ENCODE results near the gene FOXD2. TPM values are rescaled to one million over a fixed set of nuclear protein-coding genes. Genes with fewer than 3 reads are reported as not detected.
"Not testable (repeated sequence)": the region's sequence is repeated elsewhere in the genome, so short reads cannot be mapped to it uniquely, and the experiment has no call there.

Gene FOXD2
- polyA plus RNA-seq, 2 donors, result 0.01 TPM; not detected in 1

GRCh38 chr1:47457547-47457946 is 19.7 kb downstream of the FOXD2 start:
- not testable (repeated sequence) for H3K27ac ChIP-seq (ENCODE audit: low read depth in 2 of 2, low read length in 1 of 2); H3K27me3 ChIP-seq (ENCODE audit: control insufficient read depth in 1 of 2, insufficient read depth in 2 of 2, low read length in 2 of 2); H3K4me3 ChIP-seq (ENCODE audit: low read depth in 1 of 2, low read length in 2 of 2); H3K9me3 ChIP-seq (ENCODE audit: control insufficient read depth in 2 of 2, insufficient read depth in 1 of 2, low read depth in 1 of 2, low read length in 1 of 2); H3K4me1 ChIP-seq (ENCODE audit: control insufficient read depth in 2 of 2, insufficient read depth in 2 of 2, low read length in 1 of 2); H3K36me3 ChIP-seq (ENCODE audit: control insufficient read depth in 2 of 2, insufficient read depth in 2 of 2, low read length in 1 of 2)
- WGBS, 2 donors, result 87 to 92% methylated on average over 13 to 16 of the region's 16 CpGs

- H3K4me1 ChIP-seq (ENCODE audit: control insufficient read depth in 2 of 2, insufficient read depth in 2 of 2, low read length in 1 of 2), result no peaks in the 10 kb centered on the region
- no peaks in the 10 kb centered on the region for H3K36me3 ChIP-seq (ENCODE audit: control insufficient read depth in 2 of 2, insufficient read depth in 2 of 2, low read length in 1 of 2)
- H3K9me3 ChIP-seq (ENCODE audit: control insufficient read depth in 2 of 2, insufficient read depth in 1 of 2, low read depth in 1 of 2, low read length in 1 of 2), result no peaks in the 10 kb centered on the region
- H3K27ac ChIP-seq (ENCODE audit: low read depth in 2 of 2, low read length in 1 of 2), result no peak overlapping the region
- H3K27me3 ChIP-seq (ENCODE audit: control insufficient read depth in 1 of 2, insufficient read depth in 2 of 2, low read length in 2 of 2), result peaks cover 2 to 4% of the 10 kb centered on the region in 2 donors
- H3K4me3 ChIP-seq (ENCODE audit: low read depth in 1 of 2, low read length in 2 of 2), result no peak overlapping the region
- 37 to 38% methylated on average over 11 of the region's 11 CpGs for WGBS, 2 donors
These were observed 21.5 kb downstream of the FOXD2 start for GRCh38 chr1:47459253-47459788.

GRCh38 chr1:47460040-47460439 is 22.2 kb downstream of the FOXD2 start:
- Histone ChIP-seq H3K27ac (ENCODE audit: low read depth in 2 of 2, low read length in 1 of 2) (no peak overlapping the region), H3K4me3 (ENCODE audit: low read depth in 1 of 2, low read length in 2 of 2) (no peak overlapping the region), H3K36me3 (ENCODE audit: control insufficient read depth in 2 of 2, insufficient read depth in 2 of 2, low read length in 1 of 2) (no peaks in the 10 kb centered on the region), H3K9me3 (ENCODE audit: control insufficient read depth in 2 of 2, insufficient read depth in 1 of 2, low read depth in 1 of 2, low read length in 1 of 2) (no peaks in the 10 kb centered on the region), H3K4me1 (ENCODE audit: control insufficient read depth in 2 of 2, insufficient read depth in 2 of 2, low read length in 1 of 2) (no peaks in the 10 kb centered on the region), H3K27me3 (ENCODE audit: control insufficient read depth in 1 of 2, insufficient read depth in 2 of 2, low read length in 2 of 2) (peaks cover 2 to 4% of the 10 kb centered on the region in 2 donors)
- 15 to 21% methylated on average over 5 of the region's 5 CpGs for WGBS, 2 donors

- Histone ChIP-seq H3K4me1 (ENCODE audit: control insufficient read depth in 2 of 2, insufficient read depth in 2 of 2, low read length in 1 of 2) (no peaks in the 10 kb centered on the region), H3K9me3 (ENCODE audit: control insufficient read depth in 2 of 2, insufficient read depth in 1 of 2, low read depth in 1 of 2, low read length in 1 of 2) (no peaks in the 10 kb centered on the region), H3K4me3 (ENCODE audit: low read depth in 1 of 2, low read length in 2 of 2) (no peak overlapping the region), H3K27me3 (ENCODE audit: control insufficient read depth in 1 of 2, insufficient read depth in 2 of 2, low read length in 2 of 2) (peaks cover 2 to 4% of the 10 kb centered on the region in 2 donors), H3K36me3 (ENCODE audit: control insufficient read depth in 2 of 2, insufficient read depth in 2 of 2, low read length in 1 of 2) (no peaks in the 10 kb centered on the region), H3K27ac (ENCODE audit: low read depth in 2 of 2, low read length in 1 of 2) (no peak overlapping the region)
These were observed 22.6 kb downstream of the FOXD2 start for GRCh38 chr1:47460456-47460855.

- Histone ChIP-seq H3K4me3 (ENCODE audit: low read depth in 1 of 2, low read length in 2 of 2) (no peak overlapping the region), H3K27me3 (ENCODE audit: control insufficient read depth in 1 of 2, insufficient read depth in 2 of 2, low read length in 2 of 2) (peaks cover 3 to 4% of the 10 kb centered on the region in 2 donors), H3K36me3 (ENCODE audit: control insufficient read depth in 2 of 2, insufficient read depth in 2 of 2, low read length in 1 of 2) (no peaks in the 10 kb centered on the region), H3K4me1 (ENCODE audit: control insufficient read depth in 2 of 2, insufficient read depth in 2 of 2, low read length in 1 of 2) (no peaks in the 10 kb centered on the region), H3K27ac (ENCODE audit: low read depth in 2 of 2, low read length in 1 of 2) (no peak overlapping the region), H3K9me3 (ENCODE audit: control insufficient read depth in 2 of 2, insufficient read depth in 1 of 2, low read depth in 1 of 2, low read length in 1 of 2) (peaks cover 0 to 3% of the 10 kb centered on the region in 2 donors)
- WGBS, 2 donors, result 45 to 46% methylated on average over 3 of the region's 3 CpGs
These were observed 27.8 kb downstream of the FOXD2 start for GRCh38 chr1:47465605-47466004.

- Histone ChIP-seq H3K9me3 (ENCODE audit: control insufficient read depth in 2 of 2, insufficient read depth in 1 of 2, low read depth in 1 of 2, low read length in 1 of 2) (peaks cover 0 to 3% of the 10 kb centered on the region in 2 donors), H3K4me3 (ENCODE audit: low read depth in 1 of 2, low read length in 2 of 2) (no peak overlapping the region), H3K36me3 (ENCODE audit: control insufficient read depth in 2 of 2, insufficient read depth in 2 of 2, low read length in 1 of 2) (no peaks in the 10 kb centered on the region), H3K4me1 (ENCODE audit: control insufficient read depth in 2 of 2, insufficient read depth in 2 of 2, low read length in 1 of 2) (no peaks in the 10 kb centered on the region), H3K27me3 (ENCODE audit: control insufficient read depth in 1 of 2, insufficient read depth in 2 of 2, low read length in 2 of 2) (peaks cover 0 to 2% of the 10 kb centered on the region in 2 donors), H3K27ac (ENCODE audit: low read depth in 2 of 2, low read length in 1 of 2) (no peak overlapping the region)
- 62 to 68% methylated on average over 4 of the region's 4 CpGs for WGBS, 2 donors
These were observed 31.0 kb downstream of the FOXD2 start for GRCh38 chr1:47468709-47469389.

- Histone ChIP-seq H3K9me3 (ENCODE audit: control insufficient read depth in 2 of 2, insufficient read depth in 1 of 2, low read depth in 1 of 2, low read length in 1 of 2) (peaks cover 0 to 3% of the 10 kb centered on the region in 2 donors), H3K36me3 (ENCODE audit: control insufficient read depth in 2 of 2, insufficient read depth in 2 of 2, low read length in 1 of 2) (no peaks in the 10 kb centered on the region), H3K27ac (ENCODE audit: low read depth in 2 of 2, low read length in 1 of 2) (no peak overlapping the region), H3K4me3 (ENCODE audit: low read depth in 1 of 2, low read length in 2 of 2) (no peak overlapping the region), H3K4me1 (ENCODE audit: control insufficient read depth in 2 of 2, insufficient read depth in 2 of 2, low read length in 1 of 2) (no peaks in the 10 kb centered on the region), H3K27me3 (ENCODE audit: control insufficient read depth in 1 of 2, insufficient read depth in 2 of 2, low read length in 2 of 2) (peaks cover 0 to 2% of the 10 kb centered on the region in 2 donors)
- 70 to 85% methylated on average over 2 of the region's 2 CpGs for WGBS, 2 donors
These were observed 31.5 kb downstream of the FOXD2 start for GRCh38 chr1:47469390-47469759.

- 79 to 81% methylated on average over 7 of the region's 7 CpGs for WGBS, 2 donors
- H3K27me3 ChIP-seq (ENCODE audit: control insufficient read depth in 1 of 2, insufficient read depth in 2 of 2, low read length in 2 of 2), result peaks cover 0 to 2% of the 10 kb centered on the region in 2 donors
- H3K9me3 ChIP-seq (ENCODE audit: control insufficient read depth in 2 of 2, insufficient read depth in 1 of 2, low read depth in 1 of 2, low read length in 1 of 2), result peaks cover 0 to 3% of the 10 kb centered on the region in 2 donors
- H3K27ac ChIP-seq (ENCODE audit: low read depth in 2 of 2, low read length in 1 of 2), result no peak overlapping the region
- H3K4me3 ChIP-seq (ENCODE audit: low read depth in 1 of 2, low read length in 2 of 2), result no peak overlapping the region
- no peaks in the 10 kb centered on the region for H3K36me3 ChIP-seq (ENCODE audit: control insufficient read depth in 2 of 2, insufficient read depth in 2 of 2, low read length in 1 of 2)
- H3K4me1 ChIP-seq (ENCODE audit: control insufficient read depth in 2 of 2, insufficient read depth in 2 of 2, low read length in 1 of 2), result no peaks in the 10 kb centered on the region
These were observed 32.1 kb downstream of the FOXD2 start for GRCh38 chr1:47469910-47470309.

- Histone ChIP-seq H3K27me3 (ENCODE audit: control insufficient read depth in 1 of 2, insufficient read depth in 2 of 2, low read length in 2 of 2) (peaks cover 0 to 2% of the 10 kb centered on the region in 2 donors), H3K4me1 (ENCODE audit: control insufficient read depth in 2 of 2, insufficient read depth in 2 of 2, low read length in 1 of 2) (no peaks in the 10 kb centered on the region), H3K4me3 (ENCODE audit: low read depth in 1 of 2, low read length in 2 of 2) (no peak overlapping the region), H3K36me3 (ENCODE audit: control insufficient read depth in 2 of 2, insufficient read depth in 2 of 2, low read length in 1 of 2) (no peaks in the 10 kb centered on the region), H3K27ac (ENCODE audit: low read depth in 2 of 2, low read length in 1 of 2) (no peak overlapping the region), H3K9me3 (ENCODE audit: control insufficient read depth in 2 of 2, insufficient read depth in 1 of 2, low read depth in 1 of 2, low read length in 1 of 2) (peaks cover 0 to 3% of the 10 kb centered on the region in 2 donors)
- 61 to 77% methylated on average over 5 of the region's 5 CpGs for WGBS, 2 donors
These were observed 33.3 kb downstream of the FOXD2 start for GRCh38 chr1:47471163-47471562.
